HEK293T (cell line): Measurements from ENCODE around the gene MARS1.
"Not testable (repeated sequence)": the region's sequence is repeated elsewhere in the genome, so short reads cannot be mapped to it uniquely, and the experiment has no call there.

Experiments
- CTCF ChIA-PET: fragments of 350-600 bp; formaldehyde crosslinking; extraction: SDS; loops from one replicate; lab custom pipeline; 2021; ENCODE audit warnings: antibody characterized with exemption, inconsistent platforms; lab: Yijun Ruan, JAX
- POLR2A ChIA-PET: fragments of 350-600 bp; formaldehyde crosslinking; extraction: SDS; loops from one replicate; lab custom pipeline; 2020; ENCODE audit warnings: antibody characterized with exemption, inconsistent platforms; lab: Yijun Ruan, JAX
- DNase-seq: peaks from one replicate; pipeline ENCODE4 v3.0.0; 2012; ENCODE audit warnings: mixed read lengths; ENCODE audit errors: extremely low spot score
- ARNT ChIP-seq: fragments of 450-650 bp; IDR thresholded peaks from 2 replicates; pipeline ENCODE4 v1.6.1; 2017; ENCODE audit warnings: mild to moderate bottlenecking
- BHLHE40 ChIP-seq: fragments of 450-650 bp; IDR thresholded peaks from 2 replicates; pipeline ENCODE4 v1.6.1; 2016; ENCODE audit warnings: mild to moderate bottlenecking, moderate library complexity, borderline replicate concordance
- CTBP1 ChIP-seq: fragments of 450-650 bp; IDR thresholded peaks from 2 replicates; pipeline ENCODE4 v1.6.1; 2016; ENCODE audit warnings: borderline replicate concordance
- ELF4 ChIP-seq: fragments of 450-650 bp; IDR thresholded peaks from 2 replicates; pipeline ENCODE4 v1.6.1; 2017; ENCODE audit warnings: antibody characterized with exemption
- FOXA1 ChIP-seq: fragments of 450-650 bp; IDR thresholded peaks from 2 replicates; pipeline ENCODE4 v1.6.1; 2016; ENCODE audit warnings: mild to moderate bottlenecking
- FOXK2 ChIP-seq: fragments of 450-650 bp; IDR thresholded peaks from 2 replicates; pipeline ENCODE4 v1.6.1; 2016; ENCODE audit warnings: mild to moderate bottlenecking
- FOXM1 ChIP-seq: fragments of 450-650 bp; IDR thresholded peaks from 2 replicates; pipeline ENCODE4 v1.6.1; 2017; ENCODE audit warnings: mild to moderate bottlenecking, borderline replicate concordance
- HDGF ChIP-seq: fragments of 450-650 bp; IDR thresholded peaks from 2 replicates; pipeline ENCODE4 v1.6.1; 2017; ENCODE audit warnings: antibody characterized with exemption, borderline replicate concordance
- L3MBTL2 ChIP-seq: fragments of 450-650 bp; conservative IDR thresholded peaks from 2 replicates; pipeline ENCODE4 v1.6.1; 2016; ENCODE audit warnings: mild to moderate bottlenecking
- LEF1 ChIP-seq: fragments of 450-650 bp; IDR thresholded peaks from 2 replicates; pipeline ENCODE4 v1.6.1; 2017; ENCODE audit warnings: mild to moderate bottlenecking, borderline replicate concordance
- NFRKB ChIP-seq: fragments of 450-650 bp; IDR thresholded peaks from 2 replicates; pipeline ENCODE4 v1.6.1; 2016; ENCODE audit warnings: mild to moderate bottlenecking, moderate library complexity
- SP1 ChIP-seq: fragments of 450-650 bp; IDR thresholded peaks from 2 replicates; pipeline ENCODE4 v1.6.1; 2017
- SUZ12 ChIP-seq: fragments of 450-650 bp; IDR thresholded peaks from 2 replicates; pipeline ENCODE4 v1.6.1; 2016; ENCODE audit warnings: mild to moderate bottlenecking
- TARDBP ChIP-seq: fragments of 450-650 bp; IDR thresholded peaks from 2 replicates; pipeline ENCODE4 v1.6.1; 2016
- ZNF384 ChIP-seq: fragments of 450-650 bp; IDR thresholded peaks from 2 replicates; pipeline ENCODE4 v1.6.1; 2016
- TF ChIP-seq, protein P1 (sequence below): fragments of 450-650 bp; IDR thresholded peaks from 2 replicates; pipeline ENCODE4 v1.6.1; 2016

Gene MARS1

GRCh38 chr12:57554453-57554852, 66.6 kb downstream of the MARS1 start:
- TF ChIP-seq L3MBTL2 (no peak), CTBP1 (no peak), SUZ12 (no peak), FOXK2 (no peak), SP1 (no peak), ZNF384 (no peak), TARDBP (no peak)
- DNase-seq, result no peak
- ChIA-PET POLR2A (no interaction called here), CTCF (no interaction called here)

DNA sequence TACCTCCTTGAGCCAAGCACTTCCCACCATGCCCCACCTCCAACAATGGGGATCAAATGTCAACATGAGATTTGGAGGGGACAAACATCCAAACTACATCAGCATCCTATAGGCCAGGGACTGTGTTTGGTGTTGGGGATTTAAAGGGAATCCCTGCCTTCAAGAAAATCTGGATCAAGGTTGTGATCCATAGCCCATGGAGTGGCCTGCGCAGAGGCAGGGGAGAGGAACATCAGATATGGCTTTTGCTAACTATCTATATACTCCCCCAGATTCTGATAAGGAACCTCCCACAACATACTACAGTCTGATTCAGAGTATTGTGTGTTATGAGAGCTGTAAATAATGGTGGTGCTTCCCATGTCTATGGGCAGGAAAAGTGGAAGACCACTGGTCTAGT, 67.0 kb downstream of the MARS1 start:
- TF ChIP-seq FOXK2 (no peak), TARDBP (no peak), ARNT (no peak)
- no peak for DNase-seq
- ChIA-PET POLR2A (no interaction called here), CTCF (no interaction called here)

DNA sequence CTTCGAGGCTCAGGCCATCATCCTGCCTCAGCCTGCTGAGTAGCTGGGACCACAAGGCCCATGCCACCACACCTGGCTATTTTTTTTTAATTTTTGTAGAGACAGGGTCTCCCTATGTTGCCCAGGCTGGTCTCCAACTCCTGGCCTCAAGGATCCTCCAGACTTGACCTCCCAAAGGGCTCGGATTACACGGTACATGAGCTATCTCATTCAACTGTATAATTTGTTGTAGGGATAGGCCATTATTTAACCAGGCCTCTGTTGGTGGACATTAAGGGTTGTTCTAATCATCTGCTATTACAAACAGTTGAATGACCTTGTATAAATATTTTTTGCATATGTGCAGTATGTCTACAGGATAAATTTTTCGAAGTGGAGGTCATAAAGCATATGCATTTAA, 71.0 kb downstream of the MARS1 start:
- CTCF ChIA-PET, result interaction anchor here (0.5 kb wide), 1 partner anchor 98 kb away, joined by 3 read pairs; no protein-coding TSS in a partner anchor
- POLR2A ChIA-PET, result interaction anchor here (1.0 kb wide), 1 partner anchor 13 kb away, joined by 3 read pairs; no protein-coding TSS in a partner anchor

DNA sequence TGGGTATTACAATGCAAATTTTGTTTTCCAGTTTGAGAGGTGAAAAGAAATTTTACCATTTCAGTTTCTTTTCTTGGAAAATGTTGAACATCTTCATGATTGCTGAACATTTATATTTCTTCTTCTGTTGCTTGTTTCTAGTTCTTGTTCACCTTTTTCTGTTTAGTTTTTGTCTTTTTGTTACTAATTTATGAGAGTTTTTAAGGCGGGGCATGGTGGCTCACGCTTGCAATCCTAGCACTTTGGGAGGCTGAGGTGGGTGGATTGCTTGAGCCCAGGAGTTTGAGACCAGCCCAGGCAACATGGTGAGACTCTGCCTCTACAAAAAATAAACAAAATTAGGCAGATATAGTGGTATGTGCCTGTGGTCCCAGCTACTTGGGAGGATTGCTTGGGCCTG, 72.6 kb downstream of the MARS1 start:
- ChIA-PET POLR2A (no interaction called here), CTCF (no interaction called here)
- no peak for DNase-seq
- no peak for TF ChIP-seq ELF4
- no peak for TF ChIP-seq L3MBTL2
- TF ChIP-seq FOXK2, result no peak
- no peak for TF ChIP-seq SUZ12
- TF ChIP-seq CTBP1, result no peak
- no peak for TF ChIP-seq NFRKB
- no peak for TF ChIP-seq BHLHE40
- TF ChIP-seq ZNF384, result no peak
- no peak for TF ChIP-seq HDGF
- no peak for TF ChIP-seq TARDBP
- TF ChIP-seq LEF1, result no peak
- no peak for TF ChIP-seq FOXA1
- TF ChIP-seq, protein P1, sequence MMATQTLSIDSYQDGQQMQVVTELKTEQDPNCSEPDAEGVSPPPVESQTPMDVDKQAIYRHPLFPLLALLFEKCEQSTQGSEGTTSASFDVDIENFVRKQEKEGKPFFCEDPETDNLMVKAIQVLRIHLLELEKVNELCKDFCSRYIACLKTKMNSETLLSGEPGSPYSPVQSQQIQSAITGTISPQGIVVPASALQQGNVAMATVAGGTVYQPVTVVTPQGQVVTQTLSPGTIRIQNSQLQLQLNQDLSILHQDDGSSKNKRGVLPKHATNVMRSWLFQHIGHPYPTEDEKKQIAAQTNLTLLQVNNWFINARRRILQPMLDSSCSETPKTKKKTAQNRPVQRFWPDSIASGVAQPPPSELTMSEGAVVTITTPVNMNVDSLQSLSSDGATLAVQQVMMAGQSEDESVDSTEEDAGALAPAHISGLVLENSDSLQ, result no peak
- no peak for TF ChIP-seq ARNT
- no peak for TF ChIP-seq SP1
- no peak for TF ChIP-seq FOXM1

More for the DNA sequence above, 71.0 kb downstream of the MARS1 start:
- no peak for TF ChIP-seq SUZ12
- TF ChIP-seq ELF4, result no peak
- no peak for TF ChIP-seq FOXA1
- TF ChIP-seq FOXK2, result no peak
- no peak for TF ChIP-seq ZNF384
- TF ChIP-seq LEF1, result no peak
- TF ChIP-seq HDGF, result no peak
- no peak for TF ChIP-seq L3MBTL2
- TF ChIP-seq NFRKB, result no peak
- no peak for TF ChIP-seq BHLHE40
- TF ChIP-seq ARNT, result no peak
- TF ChIP-seq, protein P1, result no peak
- TF ChIP-seq FOXM1, result no peak
- no peak for TF ChIP-seq SP1
- no peak for TF ChIP-seq TARDBP
- TF ChIP-seq CTBP1, result no peak
- DNase-seq, result no peak

- POLR2A ChIA-PET, result not testable (repeated sequence)
- CTCF ChIA-PET, result interaction anchor here (0.7 kb wide), 1 partner anchor 18 kb away, joined by 3 read pairs; no protein-coding TSS in a partner anchor
These were observed 73.2 kb downstream of the MARS1 start for GRCh38 chr12:57561117-57561516.

GRCh38 chr12:57563358-57563757, 75.5 kb downstream of the MARS1 start:
- POLR2A ChIA-PET, result no interaction called here
- TF ChIP-seq NFRKB, result no peak
- TF ChIP-seq ELF4, result no peak
- no peak for TF ChIP-seq FOXK2
- no peak for TF ChIP-seq LEF1
- TF ChIP-seq SP1, result no peak
- no peak for TF ChIP-seq FOXA1
- TF ChIP-seq L3MBTL2, result no peak
- TF ChIP-seq, protein P1, result no peak
- no peak for TF ChIP-seq TARDBP
- no peak for TF ChIP-seq CTBP1
- TF ChIP-seq ARNT, result no peak
- TF ChIP-seq ZNF384, result no peak
- no peak for TF ChIP-seq SUZ12
- TF ChIP-seq HDGF, result no peak
- no peak for TF ChIP-seq BHLHE40
- DNase-seq, result no peak

More at GRCh38 chr12:57561117-57561516, 73.2 kb downstream of the MARS1 start:
- not testable (repeated sequence) for DNase-seq

More at GRCh38 chr12:57563358-57563757, 75.5 kb downstream of the MARS1 start:
- CTCF ChIA-PET, result interaction anchor here (1.5 kb wide), 1 partner anchor 20 kb away, joined by 3 read pairs; no protein-coding TSS in a partner anchor
